GM19328 (cell line): ENCODE data around the gene ZSWIM3.
A peak's percentile ranks its signal among the peaks of the same experiment; 100 is the strongest.

ENCODE experiments used
- ATAC-seq: cut with Tn5 transposase; IDR thresholded peaks from one replicate; pipeline ENCODE4 v1.9.1; 2021; ENCODE audit warnings: mild to moderate bottlenecking, moderate library complexity; ENCODE audit not compliant: unreplicated experiment

ZSWIM3 gene

GRCh38 chr20:45908084-45908483 lies 50.7 kb downstream of the ZSWIM3 start:
- no peak for ATAC-seq

GRCh38 chr20:45909336-45909808 lies 52.0 kb downstream of the ZSWIM3 start:
- no peak for ATAC-seq

- ATAC-seq: no peak
Measured at GRCh38 chr20:45909817-45910669, 52.6 kb downstream of the ZSWIM3 start.

GRCh38 chr20:45910670-45911485 lies 53.5 kb downstream of the ZSWIM3 start:
- ATAC-seq: peak; percentile 89

- no peak for ATAC-seq
Measured at GRCh38 chr20:45911486-45912343, 54.3 kb downstream of the ZSWIM3 start, which contains the start of gene PLTP. TSS of gene PLTP (minus strand) at chr20:45912155. CDS start at chr20:45911452, 703 bp downstream.

GRCh38 chr20:45912344-45912682 lies 54.9 kb downstream of the ZSWIM3 start:
- no peak for ATAC-seq

GRCh38 chr20:45913116-45913515 lies 55.7 kb downstream of the ZSWIM3 start:
- no peak for ATAC-seq

- ATAC-seq: no peak
Measured at GRCh38 chr20:45917790-45918141, 60.4 kb downstream of the ZSWIM3 start.

GRCh38 chr20:45918182-45918737 lies 60.8 kb downstream of the ZSWIM3 start:
- no peak for ATAC-seq

GRCh38 chr20:45918779-45919537 lies 61.5 kb downstream of the ZSWIM3 start:
- no peak for ATAC-seq

- no peak for ATAC-seq
Measured at GRCh38 chr20:45919542-45920399, 62.4 kb downstream of the ZSWIM3 start.

- no peak for ATAC-seq
Measured at GRCh38 chr20:45920462-45921336, 63.3 kb downstream of the ZSWIM3 start.

- no peak for ATAC-seq
Measured at GRCh38 chr20:45921337-45922189, 64.1 kb downstream of the ZSWIM3 start.

- ATAC-seq: no peak
Measured at GRCh38 chr20:45924391-45925261, 67.2 kb downstream of the ZSWIM3 start.

GRCh38 chr20:45925821-45926506 lies 68.5 kb downstream of the ZSWIM3 start:
- no peak for ATAC-seq

- no peak for ATAC-seq
Measured at GRCh38 chr20:45926731-45927070, 69.3 kb downstream of the ZSWIM3 start.
